ENCODE data around the gene CMKLR1.

The CMKLR1 gene

DNA sequence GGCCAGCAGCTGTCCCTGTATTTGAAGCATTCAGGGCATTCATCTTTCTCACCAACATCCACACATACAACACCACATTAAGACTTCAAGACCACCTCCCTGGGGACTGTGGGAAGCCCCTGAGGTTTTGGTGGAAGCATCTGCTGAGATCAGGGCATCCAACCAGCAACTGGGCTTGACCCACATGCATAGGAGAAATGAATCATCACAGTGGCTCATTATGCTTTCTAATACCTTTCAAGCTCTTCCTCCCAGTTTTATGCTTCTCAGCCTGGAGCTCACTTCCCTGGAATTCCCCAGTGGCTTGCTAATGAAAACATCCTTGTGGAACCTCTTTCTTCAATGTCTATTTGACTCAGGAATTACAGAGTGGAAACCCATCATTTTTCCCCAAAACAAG, 21.4 kb upstream of the CMKLR1 start:
- no peak for DNase-seq

DNA sequence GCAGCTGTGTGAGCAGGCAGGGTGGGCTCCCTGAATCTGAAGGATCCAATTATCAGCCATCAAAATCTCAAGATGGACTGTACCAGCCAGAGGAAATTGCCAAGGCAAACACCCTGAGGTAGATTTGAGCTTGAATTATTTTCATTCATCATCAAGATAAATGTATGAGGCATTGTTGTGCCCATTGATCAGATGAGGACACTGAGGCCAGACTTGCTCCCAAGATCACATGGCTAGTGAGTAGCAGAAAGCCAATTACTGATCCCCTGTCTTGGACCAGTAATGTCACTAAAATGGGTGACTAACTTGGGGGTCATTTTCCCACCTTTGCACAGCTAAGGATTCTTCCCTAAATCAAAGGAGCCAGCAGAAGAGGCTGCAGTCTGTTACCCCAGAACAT, 20.9 kb upstream of the CMKLR1 start:
- DNase-seq: no peak

DNA sequence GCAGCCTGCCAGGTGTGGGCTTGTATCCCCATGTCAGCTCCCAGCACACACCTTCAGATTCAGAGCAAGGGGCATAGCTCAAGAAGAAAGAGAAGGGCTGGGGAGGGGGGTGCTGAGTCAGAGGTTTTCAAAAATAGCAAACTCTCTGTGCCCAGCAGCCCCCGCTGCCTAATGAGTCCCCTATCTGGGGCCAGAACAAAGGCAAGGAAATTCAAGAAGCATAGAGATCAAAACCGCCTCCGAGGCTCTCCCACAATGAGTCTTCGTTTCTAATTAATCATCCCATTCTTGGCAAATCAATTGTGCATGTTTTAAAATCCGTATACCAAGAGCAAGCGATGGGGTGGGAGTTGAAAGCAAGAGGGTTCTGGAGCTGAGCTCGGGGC, 19.5 kb upstream of the CMKLR1 start:
- no peak for DNase-seq

DNA sequence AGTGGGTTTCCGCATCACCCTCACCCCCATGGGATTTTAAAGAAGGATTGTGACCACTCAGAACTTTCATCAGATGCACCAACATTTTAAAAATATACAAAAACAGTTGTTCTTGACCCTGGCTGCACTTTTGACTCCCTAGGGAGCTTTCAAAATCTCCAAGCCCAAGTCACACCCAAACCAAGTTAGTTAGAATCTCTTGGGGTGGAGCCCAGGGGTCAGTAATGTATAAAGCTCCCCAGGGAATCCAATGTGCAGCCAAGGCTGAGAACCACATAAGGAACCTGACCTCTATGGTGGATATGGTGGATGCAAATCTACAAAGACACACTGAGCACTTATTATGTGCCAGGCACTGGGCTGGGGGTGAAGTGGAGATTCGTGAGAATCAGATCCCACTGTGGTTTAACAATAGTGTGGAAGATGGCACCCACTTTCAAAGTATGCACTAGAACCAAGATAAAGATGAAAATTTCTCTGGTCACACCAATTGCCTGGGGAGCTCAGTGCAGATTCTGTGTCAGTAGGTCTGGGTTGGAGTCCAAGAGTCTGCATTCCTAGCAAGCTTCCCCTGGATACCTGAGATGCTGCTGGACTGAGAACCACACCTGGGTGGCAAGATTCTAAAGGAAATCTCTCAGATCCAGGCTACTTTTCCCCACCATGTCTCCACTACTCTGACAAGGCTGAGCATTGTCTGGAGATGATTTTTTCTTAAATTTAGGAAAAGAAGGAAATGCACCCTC, 18.9 kb upstream of the CMKLR1 start:
- no peak for DNase-seq

DNA sequence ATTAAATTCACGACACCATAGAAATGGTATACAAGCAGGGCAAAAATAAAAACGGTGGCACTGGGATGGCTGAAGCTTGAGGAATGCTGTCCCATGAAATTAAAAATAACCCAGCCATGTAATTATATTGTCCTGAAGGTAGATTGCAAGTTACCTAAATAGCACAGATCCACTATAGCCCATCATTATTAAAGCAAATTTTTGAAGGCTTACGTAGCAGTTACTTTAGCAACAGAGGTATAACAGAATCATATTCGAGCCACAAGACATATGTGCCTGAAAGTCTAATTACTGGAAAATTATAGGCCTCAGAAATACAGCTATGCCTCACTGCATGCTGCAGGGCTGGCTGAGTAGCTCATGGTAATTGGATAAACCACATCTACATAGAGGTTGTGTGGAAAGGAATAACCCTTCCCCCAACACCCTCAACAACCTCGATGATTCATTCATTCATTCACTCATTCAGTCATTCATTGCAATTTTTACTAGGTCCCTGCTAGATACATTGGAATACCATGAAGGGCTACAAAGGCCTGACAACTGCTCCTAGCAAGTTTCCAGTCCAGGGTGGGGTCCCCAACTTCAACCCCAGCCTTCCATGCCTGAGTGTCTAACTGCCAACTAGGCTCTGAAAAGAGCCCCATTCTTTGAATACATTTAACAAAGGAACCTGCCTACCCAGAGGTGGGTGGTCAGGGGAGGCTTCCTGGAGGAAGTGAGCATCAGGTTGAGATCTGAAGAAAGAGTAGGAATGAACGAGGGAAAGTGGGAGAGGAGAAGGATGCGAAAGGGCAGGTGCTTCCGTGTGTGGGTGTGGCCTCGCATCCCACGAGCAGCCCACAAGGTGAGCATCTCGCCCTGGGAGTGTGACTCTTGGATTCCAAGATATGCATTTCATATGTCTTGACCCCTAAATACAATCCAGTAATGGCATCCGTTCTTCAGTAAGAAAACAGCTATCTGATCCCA, 18.0 kb upstream of the CMKLR1 start:
- no peak for DNase-seq

DNA sequence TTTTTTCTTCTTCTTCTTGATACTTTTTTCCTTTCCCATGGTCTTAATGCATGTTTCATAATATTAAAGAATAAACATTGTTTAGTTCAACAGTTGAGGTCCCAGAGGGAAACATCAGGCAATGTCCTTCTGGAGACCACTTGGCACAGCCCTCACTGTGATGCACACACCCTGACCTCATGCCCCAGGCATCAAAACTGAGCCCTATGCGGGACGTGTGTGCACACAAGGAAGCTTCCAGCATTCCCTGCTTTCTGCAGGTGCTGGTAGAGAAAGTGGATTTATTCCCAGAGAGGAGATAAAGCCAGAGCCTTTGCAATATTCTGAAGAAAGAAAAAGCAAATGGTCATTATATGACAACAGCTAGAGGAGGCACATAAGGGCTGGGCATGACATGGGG, 16.0 kb upstream of the CMKLR1 start:
- no peak for DNase-seq

DNA sequence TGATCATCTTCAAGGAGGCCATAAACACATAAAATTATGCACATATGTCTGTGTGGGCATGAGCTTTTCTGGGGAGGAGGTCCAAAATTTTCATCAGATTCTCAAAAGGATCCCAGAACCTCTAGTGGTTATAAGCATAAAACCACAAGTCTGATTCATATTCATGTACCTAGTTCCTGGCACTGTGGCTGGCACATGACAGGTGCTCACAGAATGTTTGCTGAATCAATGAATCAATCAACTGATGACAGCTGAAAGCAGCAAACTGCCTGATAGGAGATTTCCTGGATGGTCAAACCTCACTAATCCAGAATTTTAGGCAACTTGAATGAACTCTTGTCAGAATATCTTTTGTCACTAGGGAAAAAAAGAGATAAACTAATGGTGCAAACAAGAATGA, 13.5 kb upstream of the CMKLR1 start:
- no peak for DNase-seq

DNA sequence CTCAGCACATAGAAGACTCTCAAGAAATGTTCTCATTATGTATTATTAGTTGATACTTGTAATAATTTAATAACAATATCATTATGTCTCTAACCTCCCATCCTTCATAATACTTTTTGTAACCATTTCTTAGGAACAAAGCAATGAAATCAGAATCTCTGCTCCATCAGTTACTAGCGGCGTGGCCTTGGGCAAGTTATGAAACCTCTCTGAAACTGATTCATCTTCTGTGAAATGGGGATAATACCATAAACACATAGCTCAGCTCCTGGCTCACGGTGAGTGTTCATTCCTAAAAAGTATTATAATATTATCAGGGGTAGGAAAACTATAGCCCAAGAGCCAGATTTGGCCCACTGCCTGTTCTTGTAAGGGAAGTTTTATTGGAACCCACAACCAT, 11.4 kb upstream of the CMKLR1 start:
- no peak for DNase-seq

DNA sequence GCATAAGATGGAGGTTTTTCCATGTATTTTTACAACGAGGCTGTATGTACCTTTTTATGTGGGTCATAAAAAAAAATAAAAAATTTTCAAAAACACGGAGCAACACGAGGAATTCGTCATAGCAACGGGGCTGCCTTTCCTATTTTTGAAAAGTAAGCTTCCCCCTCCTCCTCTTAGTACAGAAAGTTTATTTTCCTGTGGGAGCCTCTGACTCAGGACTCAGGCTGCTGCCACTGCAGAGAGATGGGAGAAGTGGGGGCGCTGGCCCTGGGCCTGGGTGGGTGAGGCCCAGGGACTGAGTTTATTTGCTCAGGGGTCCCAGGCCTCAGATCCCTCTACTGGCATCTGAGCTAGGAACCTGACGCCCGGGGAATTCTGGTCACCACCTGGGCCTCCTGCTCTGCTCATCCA, 10.2 kb upstream of the CMKLR1 start:
- no peak for DNase-seq

DNA sequence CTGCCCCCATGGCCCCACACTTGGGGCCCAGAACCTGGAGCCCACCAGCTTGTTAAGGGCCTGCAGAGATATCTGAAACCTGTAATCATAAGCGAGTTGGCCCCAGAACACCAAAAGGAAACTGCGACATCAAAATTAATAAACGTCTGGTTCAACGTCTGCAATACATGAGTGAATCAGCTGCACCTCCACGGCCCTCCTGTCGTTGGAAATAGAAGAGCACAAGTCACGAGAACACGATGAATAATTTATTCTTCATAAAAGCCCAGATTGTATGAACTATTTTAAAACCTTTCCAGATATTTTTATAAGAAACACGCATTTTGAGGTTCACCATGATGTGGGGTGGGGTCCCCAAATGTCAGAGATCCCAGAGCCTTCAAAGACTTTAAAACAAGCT, 9.7 kb upstream of the CMKLR1 start:
- DNase-seq: no peak

DNA sequence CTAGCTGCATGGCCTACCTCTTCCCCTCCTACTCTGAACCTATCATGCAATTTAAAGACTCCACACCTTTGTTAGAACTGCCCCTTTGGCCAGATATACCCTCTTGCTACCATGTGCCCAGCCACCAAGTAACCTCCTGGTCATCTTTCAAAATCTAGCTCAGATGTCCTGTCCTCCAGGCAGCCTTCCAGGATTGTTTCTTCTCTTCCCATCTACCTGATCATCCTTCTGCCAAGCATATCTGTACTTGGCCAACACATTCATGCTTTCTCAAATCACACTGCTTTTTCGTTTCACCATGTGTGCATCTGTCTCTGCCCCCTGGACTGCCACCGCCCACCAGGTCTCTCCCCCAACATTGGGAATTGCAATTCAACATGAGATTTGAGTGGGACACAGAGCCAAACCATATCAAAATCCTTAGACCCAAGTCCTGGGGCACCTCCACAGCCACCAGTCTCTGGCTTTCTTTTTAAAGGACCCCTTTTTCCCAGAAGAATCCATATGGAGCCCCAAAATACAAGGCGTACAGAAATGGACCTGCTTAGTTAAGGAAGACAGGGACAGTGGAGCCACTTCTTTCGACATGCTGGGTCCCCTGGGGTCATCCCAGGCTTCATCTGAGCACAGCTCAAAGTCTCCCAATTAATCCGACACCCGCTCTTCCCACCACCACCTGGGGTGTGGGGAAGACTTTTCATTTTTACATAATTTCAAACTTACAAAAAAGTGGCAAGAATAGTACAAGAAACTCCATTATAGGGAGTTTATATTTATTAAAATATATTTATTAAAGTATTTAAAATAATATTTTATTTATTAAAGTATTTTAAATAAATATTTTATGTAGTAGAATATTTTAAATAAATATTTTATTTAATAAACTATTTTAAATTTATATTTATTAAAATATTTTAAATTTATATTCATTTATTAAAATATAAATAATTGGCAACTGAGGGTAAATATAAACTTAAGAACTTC, 7.9 kb upstream of the CMKLR1 start:
- DNase-seq: no peak

DNA sequence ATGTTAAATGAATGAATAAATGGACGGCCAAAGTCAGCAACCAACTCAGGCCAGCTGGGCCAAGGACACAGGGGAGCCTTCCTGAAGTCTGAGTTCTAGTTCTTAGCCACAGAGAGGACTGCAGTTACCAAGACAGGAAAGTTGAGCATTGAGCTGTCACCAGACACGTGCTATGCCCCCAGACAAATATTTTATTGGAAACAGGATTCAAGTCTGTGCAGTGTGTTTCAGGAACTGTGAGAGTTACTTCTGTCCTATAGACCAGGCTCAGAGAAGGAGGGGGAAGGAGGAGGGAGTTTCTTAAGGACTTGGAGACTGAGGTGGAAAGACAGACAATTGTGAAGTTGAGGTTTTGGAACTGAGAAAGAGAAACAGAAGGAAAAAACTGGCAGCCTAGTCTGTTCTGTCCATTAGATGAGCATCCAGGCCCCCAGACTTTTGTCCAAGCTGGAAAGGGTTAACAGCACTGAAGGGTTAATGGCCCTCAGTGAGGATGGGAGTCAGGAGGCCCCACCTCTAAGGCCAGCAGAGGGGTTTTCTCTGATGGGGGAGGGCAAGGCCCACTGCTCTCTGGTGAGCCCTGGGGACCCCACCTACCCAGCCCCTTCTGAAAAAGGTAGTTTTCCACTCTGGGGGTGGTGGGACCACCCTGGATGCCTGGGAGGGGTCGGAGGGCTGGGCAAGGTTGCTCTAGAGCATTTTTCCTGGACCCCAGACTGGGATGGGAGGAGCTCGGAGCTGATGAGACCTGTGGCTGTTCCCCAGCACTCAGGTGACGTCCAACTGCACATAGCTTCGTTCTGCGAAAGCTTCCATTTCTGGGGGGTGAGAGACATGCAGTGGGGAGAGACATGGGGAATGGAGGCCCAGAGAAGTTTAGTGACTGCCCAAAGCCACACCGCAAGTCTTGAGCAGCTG, 6.9 kb upstream of the CMKLR1 start:
- no peak for DNase-seq

DNA sequence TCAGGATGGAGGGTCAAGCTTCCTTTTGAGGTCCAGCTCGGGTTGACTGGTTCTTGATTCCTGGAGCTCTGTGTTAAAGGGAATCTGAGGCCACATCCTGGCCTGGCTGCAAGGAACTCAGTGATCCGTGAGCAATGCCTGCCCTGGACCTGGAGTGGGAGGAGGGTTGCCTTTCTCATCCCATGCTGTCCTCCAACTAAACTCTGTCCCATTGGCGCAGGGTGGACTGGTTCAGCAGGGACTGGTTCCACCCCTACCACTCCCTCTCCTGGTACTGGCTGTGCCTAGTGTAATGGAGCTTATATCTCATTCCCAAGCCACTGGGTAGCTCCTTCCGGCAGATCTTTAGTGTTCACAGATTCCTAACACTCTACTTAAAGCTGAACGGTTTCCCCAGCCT, 3.9 kb upstream of the CMKLR1 start:
- no peak for DNase-seq

DNA sequence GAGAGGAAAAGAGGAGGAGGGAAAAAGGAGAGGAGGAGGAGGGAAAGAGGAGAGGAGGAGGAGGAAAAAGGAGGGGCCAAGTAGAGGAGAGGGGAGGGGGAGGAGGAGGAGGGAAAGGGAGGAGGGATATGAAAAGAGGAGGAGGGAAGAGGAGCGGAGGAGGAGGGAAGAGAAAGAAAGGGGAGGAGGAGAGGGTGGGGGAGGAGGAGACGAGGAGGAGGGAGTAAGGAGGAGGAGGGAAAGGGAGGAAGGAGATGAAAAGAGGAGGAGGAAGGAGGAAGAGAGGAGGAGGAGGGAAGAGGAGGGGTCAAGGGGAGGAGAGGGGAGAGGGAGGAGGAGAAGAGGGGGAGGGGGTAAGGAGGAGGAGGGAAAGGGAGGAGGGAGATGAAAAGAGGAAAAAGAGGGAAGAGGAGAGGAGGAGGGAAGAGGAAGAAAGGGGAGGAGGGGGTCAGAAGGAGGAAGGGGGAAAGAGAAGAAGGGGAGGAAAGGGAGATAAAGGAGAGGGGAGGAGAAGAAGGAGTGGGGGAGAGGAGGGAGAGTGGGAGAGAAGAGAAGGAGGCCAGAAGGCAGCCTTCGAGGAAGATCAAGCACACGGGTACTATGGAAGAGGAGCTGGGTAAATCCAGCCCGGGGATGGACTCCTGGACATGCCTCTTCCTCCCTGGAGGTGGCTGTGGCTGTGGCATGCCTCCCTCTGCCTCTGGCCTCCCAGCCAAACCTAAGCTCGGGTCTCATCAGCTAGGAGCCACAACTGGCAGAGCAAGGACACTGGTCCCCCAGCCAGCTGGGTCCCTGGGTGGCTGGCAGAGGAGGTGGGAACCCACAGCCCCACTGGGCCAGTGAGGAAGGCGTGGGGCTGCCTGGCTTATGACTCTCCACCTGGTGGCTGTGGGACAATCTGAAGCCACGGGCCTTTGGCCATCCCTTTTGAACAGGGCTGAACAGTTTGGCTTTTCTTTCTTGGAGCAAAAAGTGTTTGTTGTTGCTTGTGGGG, 3.0 kb upstream of the CMKLR1 start:
- DNase-seq: no peak

DNA sequence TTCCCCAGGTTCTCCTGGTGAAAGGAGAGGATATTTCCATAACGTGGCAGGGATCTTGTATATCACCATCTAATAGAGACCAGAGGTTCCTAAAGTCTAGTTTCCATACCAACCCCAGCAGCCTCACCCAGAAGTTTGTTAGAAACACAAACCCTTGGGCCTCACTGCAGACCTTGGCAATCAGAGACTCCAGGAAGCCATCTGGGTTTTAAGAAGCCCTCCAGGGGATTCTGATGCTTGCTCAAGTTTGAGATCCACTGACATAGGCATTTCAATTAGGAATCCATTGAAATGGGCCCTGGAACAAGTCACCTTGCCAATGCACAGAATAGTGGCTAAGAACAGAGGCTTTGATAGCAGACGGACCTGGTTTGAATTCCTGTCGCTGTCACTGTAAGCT, 2.2 kb upstream of the CMKLR1 start:
- no peak for DNase-seq

DNA sequence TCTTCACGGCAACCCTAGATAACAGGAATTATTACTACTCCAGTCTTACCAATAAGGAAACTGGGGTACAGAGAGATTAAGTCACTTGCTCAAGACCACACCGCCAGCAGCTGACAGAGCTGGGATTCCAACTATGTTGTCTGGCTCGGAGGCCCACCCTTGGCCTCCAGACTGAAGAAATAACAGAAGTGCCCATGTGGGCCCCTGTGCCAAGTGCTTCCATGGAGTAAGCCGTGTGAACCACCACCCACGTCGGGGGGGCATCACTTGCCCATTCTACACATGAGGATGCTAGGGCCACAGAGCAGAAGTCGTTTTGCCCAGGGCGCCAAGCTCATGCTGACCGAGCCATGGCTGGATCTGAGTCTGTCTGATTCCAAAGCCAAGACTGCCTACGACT, 926 bp upstream of the CMKLR1 start:
- no peak for DNase-seq

DNA sequence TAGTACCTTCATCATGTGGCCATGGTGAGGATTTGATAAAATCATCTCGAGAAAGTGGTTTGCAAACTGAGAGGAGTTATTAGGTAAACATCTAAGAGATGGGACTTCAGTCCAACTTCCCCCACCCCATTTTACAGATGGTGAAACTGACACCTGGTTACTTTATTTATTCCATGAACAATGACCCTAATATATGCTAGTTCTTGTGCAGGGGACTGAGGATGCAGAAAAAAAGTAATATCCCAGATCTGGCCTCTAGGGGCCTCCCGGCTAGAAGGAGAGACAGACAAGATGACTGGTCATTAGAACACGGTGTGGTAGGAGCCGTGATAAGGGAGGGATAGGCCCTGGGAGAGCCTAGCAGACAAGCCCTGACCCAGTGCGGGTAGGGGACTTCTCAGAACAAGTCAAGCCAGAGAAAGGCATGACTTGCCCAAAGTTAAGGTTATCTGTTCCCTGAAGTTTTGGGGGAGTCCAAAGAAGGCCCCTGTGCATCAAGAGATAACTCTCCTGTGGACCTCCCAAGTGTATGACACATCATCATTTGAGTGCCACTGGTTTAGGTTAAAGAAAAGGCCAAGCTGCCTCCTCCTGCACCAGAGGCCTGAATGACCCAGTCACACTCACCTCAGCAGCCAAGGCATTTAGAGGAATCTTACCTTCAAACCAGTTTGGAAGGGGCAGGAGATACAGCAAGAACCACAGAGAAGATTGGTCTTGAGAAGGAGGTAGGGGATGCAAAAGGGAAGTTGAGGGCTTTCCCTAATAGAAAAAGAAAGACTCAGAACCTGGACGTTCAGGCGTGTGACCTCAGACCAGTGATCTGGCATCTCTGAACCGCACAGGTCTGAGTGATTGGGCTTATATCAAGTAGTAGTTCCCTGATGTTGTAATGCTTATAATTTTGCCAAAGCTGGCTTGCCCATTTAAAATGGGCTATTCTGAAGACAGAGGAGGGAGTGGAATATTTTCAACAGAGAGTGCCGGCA, 1.6 kb downstream of the CMKLR1 start:
- DNase-seq: no peak

DNA sequence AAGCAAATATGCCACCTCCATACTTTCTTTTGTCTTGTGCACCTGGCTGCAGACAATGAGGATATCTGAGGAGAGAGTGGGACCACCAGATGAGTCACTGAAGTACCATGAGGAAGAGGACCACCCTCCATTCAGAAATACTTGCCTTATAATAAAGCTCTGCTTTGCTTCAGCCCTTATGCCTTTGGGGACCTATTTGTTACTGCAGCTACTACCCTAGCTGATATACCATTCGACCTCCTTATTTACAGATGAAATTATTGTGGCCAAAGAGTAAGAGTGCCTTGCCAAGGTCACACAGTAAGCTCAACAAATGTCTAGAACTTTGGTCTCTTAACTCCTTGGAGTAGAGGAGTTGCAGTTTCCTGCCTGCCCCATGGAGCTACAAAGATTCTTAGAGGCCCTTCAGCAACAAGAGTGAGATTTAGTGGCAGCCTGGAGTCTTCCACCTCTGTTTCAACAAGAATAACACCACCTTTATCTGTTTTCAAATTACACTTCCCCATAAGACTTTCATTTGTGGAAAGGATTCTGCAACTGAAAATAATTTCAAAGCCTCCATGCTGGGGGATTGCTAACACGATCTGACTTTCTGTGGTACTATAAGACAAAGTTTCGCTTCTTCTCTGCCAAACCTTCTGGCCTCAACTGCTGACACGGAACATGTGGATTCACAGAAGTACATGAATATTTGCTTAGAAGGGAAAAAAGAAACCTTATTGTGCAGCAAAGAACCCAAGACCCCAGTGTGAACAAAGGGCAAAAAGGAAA, 3.6 kb downstream of the CMKLR1 start:
- no peak for DNase-seq
